Measurements from ENCODE around the gene ZBTB42.
"Not testable (repeated sequence)": the region's sequence is repeated elsewhere in the genome, so short reads cannot be mapped to it uniquely, and the experiment has no call there.

ZBTB42 gene

GRCh38 chr14:104804481-104805325 lies 3.8 kb downstream of the ZBTB42 start:
- FAIRE-seq (no peak), DNase-seq (ENCODE audit: insufficient read length, low spot score) (no peak)

GRCh38 chr14:104805326-104805678 lies 4.4 kb downstream of the ZBTB42 start:
- DNase-seq (ENCODE audit: insufficient read length, low spot score) (peak; percentile 73), FAIRE-seq (peak; percentile 69)

- DNase-seq (ENCODE audit: insufficient read length, low spot score) (no peak), FAIRE-seq (no peak)
Observed at GRCh38 chr14:104805941-104806624, 5.2 kb downstream of the ZBTB42 start.

- DNase-seq (ENCODE audit: insufficient read length, low spot score) (no peak), FAIRE-seq (peak; percentile 93)
Observed at GRCh38 chr14:104806625-104807465, 5.9 kb downstream of the ZBTB42 start.

- no peak for FAIRE-seq
- no peak for DNase-seq (ENCODE audit: insufficient read length, low spot score)
Observed at GRCh38 chr14:104808456-104808855, 7.6 kb downstream of the ZBTB42 start.

- no peak for FAIRE-seq
- no peak for DNase-seq (ENCODE audit: insufficient read length, low spot score)
Observed at GRCh38 chr14:104810316-104810715, 9.4 kb downstream of the ZBTB42 start.

- no peak for DNase-seq (ENCODE audit: insufficient read length, low spot score)
- no peak for FAIRE-seq
Observed at GRCh38 chr14:104813286-104813685, 12.4 kb downstream of the ZBTB42 start.

- not testable (repeated sequence) for FAIRE-seq; DNase-seq (ENCODE audit: insufficient read length, low spot score)
Observed at GRCh38 chr14:104814701-104815100, 13.8 kb downstream of the ZBTB42 start.

- DNase-seq (ENCODE audit: insufficient read length, low spot score) (no peak), FAIRE-seq (no peak)
Observed at GRCh38 chr14:104816616-104816884, 15.6 kb downstream of the ZBTB42 start.

- no peak for DNase-seq (ENCODE audit: insufficient read length, low spot score)
- no peak for FAIRE-seq
Observed at GRCh38 chr14:104817930-104818713, 17.2 kb downstream of the ZBTB42 start.

- DNase-seq (ENCODE audit: insufficient read length, low spot score) (no peak), FAIRE-seq (no peak)
Observed at GRCh38 chr14:104818714-104819161, 17.8 kb downstream of the ZBTB42 start.

- FAIRE-seq (no peak), DNase-seq (ENCODE audit: insufficient read length, low spot score) (no peak)
Observed at GRCh38 chr14:104819361-104819781, 18.5 kb downstream of the ZBTB42 start.

- peak; percentile 69 for FAIRE-seq
- DNase-seq (ENCODE audit: insufficient read length, low spot score): peak; percentile 53
Observed at GRCh38 chr14:104820669-104821228, 19.8 kb downstream of the ZBTB42 start.

GRCh38 chr14:104821229-104821945 lies 20.5 kb downstream of the ZBTB42 start:
- DNase-seq (ENCODE audit: insufficient read length, low spot score) (no peak), FAIRE-seq (no peak)

GRCh38 chr14:104821971-104822608 lies 21.2 kb downstream of the ZBTB42 start:
- no peak for FAIRE-seq
- DNase-seq (ENCODE audit: insufficient read length, low spot score): no peak

- DNase-seq (ENCODE audit: insufficient read length, low spot score): no peak
- FAIRE-seq: no peak
Observed at GRCh38 chr14:104822821-104823615, 22.1 kb downstream of the ZBTB42 start.

- DNase-seq (ENCODE audit: insufficient read length, low spot score) (no peak), FAIRE-seq (peak; percentile 79)
Observed at GRCh38 chr14:104824353-104824997, 23.6 kb downstream of the ZBTB42 start.

Measured in HTR-8/SVneo (cell line).